Skeletal muscle satellite cell (primary cell): ENCODE measurements around the gene MAPKAP1.

ENCODE experiments used
- H3K27me3 ChIP-seq: 2 replicates; pipeline ENCODE4 v1.7.0; 2013; ENCODE audit warnings: low read length; ENCODE audit not compliant: control insufficient read depth, insufficient read depth
- H3K36me3 ChIP-seq: 2 replicates; pipeline ENCODE4 v1.7.0; 2013; ENCODE audit warnings: mild to moderate bottlenecking, control low read depth, low read length; ENCODE audit not compliant: insufficient read depth
- H3K4me1 ChIP-seq: 2 replicates; pipeline ENCODE4 v1.7.0; 2013; ENCODE audit warnings: low read length; ENCODE audit not compliant: control insufficient read depth, insufficient read depth
- H3K4me2 ChIP-seq: 2 replicates; pipeline ENCODE4 v1.7.0; 2013; ENCODE audit warnings: mild to moderate bottlenecking, low read length
- H3K4me3 ChIP-seq: 2 replicates; pipeline ENCODE4 v1.7.0; 2013; ENCODE audit warnings: low read length
- H3K9ac ChIP-seq: 2 replicates; pipeline ENCODE4 v1.7.0; 2013; ENCODE audit warnings: mild to moderate bottlenecking, low read depth, low read length, moderate library complexity
- H3K9me3 ChIP-seq: replicated peaks from 2 replicates; pipeline ENCODE4 v1.7.0; 2013; ENCODE audit warnings: mild to moderate bottlenecking, control low read depth, low read length

MAPKAP1 gene

GRCh38 chr9:125515281-125515680 is 191.7 kb downstream of the MAPKAP1 start:
- Histone ChIP-seq H3K9ac (no peak overlapping the region), H3K9me3 (no peaks in the 10 kb centered on the region), H3K4me1 (peaks cover 26% of the 10 kb centered on the region), H3K4me2 (no peak overlapping the region), H3K4me3 (no peak overlapping the region), H3K27me3 (no peaks in the 10 kb centered on the region), H3K36me3 (peaks cover 2% of the 10 kb centered on the region)

DNA sequence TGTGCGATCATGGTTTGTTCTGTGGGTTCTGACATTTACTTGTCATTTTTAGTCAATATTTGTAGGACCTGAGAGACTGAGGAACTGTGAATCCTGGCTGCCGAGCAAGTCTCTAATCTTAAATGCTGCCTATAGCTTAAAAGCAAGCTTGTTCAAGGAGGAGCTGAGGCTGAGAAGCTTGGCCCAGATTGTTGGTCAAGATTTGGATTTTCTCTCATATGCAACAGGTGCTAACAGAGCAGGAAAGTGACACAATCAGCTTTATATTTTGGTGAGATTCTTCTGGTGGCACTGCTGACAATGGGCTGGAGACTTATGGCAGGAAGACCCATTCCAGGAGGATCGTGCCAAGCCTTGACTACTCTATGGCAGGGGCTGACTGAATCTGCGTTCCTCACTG is 192.5 kb downstream of the MAPKAP1 start:
- no peak overlapping the region for H3K4me2 ChIP-seq
- H3K4me3 ChIP-seq: no peak overlapping the region
- H3K27me3 ChIP-seq: no peaks in the 10 kb centered on the region
- H3K4me1 ChIP-seq: peaks cover 28% of the 10 kb centered on the region
- no peaks in the 10 kb centered on the region for H3K9me3 ChIP-seq
- H3K36me3 ChIP-seq: no peaks in the 10 kb centered on the region
- no peak overlapping the region for H3K9ac ChIP-seq

DNA sequence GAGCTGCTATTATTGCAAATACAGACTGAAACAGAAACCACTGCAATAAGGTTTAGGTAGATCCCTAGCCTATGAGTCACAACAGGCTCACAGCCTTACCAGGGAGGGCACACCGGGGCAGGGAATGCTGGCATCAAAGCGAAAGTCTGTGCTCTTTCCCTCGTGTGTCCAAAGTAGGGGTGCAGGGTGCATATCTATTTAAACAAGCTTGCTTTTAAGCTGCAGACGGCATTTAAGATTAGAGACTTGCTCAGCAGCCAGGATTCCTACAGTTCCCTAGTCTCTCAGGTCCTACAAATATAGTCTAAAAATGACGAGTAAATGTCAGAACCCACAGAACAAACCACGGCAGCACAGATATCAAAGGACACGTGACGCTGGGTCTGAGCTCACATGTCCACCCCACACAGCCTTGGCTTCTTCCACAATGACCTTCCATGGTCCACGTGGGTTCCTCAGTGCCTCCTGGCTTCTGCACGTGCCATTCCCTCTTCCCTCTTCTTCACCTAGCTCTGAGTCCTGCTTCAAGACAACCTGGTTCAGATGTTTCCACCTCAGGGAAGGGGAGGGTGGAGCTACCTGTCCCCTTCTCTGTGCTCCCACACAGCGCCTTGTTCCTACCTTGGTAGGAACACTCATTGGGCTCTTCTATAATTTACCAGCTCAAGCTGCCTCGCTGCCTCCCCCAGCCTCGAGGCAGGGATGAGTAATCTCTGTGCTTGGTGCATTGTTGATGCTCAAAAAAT is 193.2 kb downstream of the MAPKAP1 start:
- Histone ChIP-seq H3K27me3 (no peaks in the 10 kb centered on the region), H3K9me3 (no peaks in the 10 kb centered on the region), H3K4me2 (peak overlapping the region; percentile 55), H3K4me1 (peaks cover 33% of the 10 kb centered on the region), H3K9ac (no peak overlapping the region), H3K36me3 (no peaks in the 10 kb centered on the region), H3K4me3 (peak overlapping the region; percentile 31)

- no peak overlapping the region for H3K4me3 ChIP-seq
- H3K9me3 ChIP-seq: no peaks in the 10 kb centered on the region
- no peaks in the 10 kb centered on the region for H3K27me3 ChIP-seq
- no peak overlapping the region for H3K9ac ChIP-seq
- no peaks in the 10 kb centered on the region for H3K36me3 ChIP-seq
- peaks cover 33% of the 10 kb centered on the region for H3K4me1 ChIP-seq
- H3K4me2 ChIP-seq: peak overlapping the region; percentile 55
Measured at GRCh38 chr9:125513303-125513667, 193.7 kb downstream of the MAPKAP1 start.

GRCh38 chr9:125511789-125512660 is 195.0 kb downstream of the MAPKAP1 start:
- no peaks in the 10 kb centered on the region for H3K9me3 ChIP-seq
- H3K4me3 ChIP-seq: no peak overlapping the region
- H3K9ac ChIP-seq: no peak overlapping the region
- no peaks in the 10 kb centered on the region for H3K36me3 ChIP-seq
- peaks cover 33% of the 10 kb centered on the region for H3K4me1 ChIP-seq
- no peak overlapping the region for H3K4me2 ChIP-seq
- no peaks in the 10 kb centered on the region for H3K27me3 ChIP-seq

GRCh38 chr9:125510980-125511379 is 196.0 kb downstream of the MAPKAP1 start:
- Histone ChIP-seq H3K36me3 (peaks cover 3% of the 10 kb centered on the region), H3K27me3 (no peaks in the 10 kb centered on the region), H3K9me3 (no peaks in the 10 kb centered on the region), H3K4me1 (peaks cover 33% of the 10 kb centered on the region), H3K4me3 (no peak overlapping the region), H3K9ac (no peak overlapping the region), H3K4me2 (no peak overlapping the region)

GRCh38 chr9:125509476-125509875 is 197.5 kb downstream of the MAPKAP1 start:
- Histone ChIP-seq H3K9me3 (no peaks in the 10 kb centered on the region), H3K27me3 (no peaks in the 10 kb centered on the region), H3K4me2 (no peak overlapping the region), H3K4me3 (no peak overlapping the region), H3K36me3 (peaks cover 4% of the 10 kb centered on the region), H3K4me1 (peaks cover 33% of the 10 kb centered on the region), H3K9ac (no peak overlapping the region)

DNA sequence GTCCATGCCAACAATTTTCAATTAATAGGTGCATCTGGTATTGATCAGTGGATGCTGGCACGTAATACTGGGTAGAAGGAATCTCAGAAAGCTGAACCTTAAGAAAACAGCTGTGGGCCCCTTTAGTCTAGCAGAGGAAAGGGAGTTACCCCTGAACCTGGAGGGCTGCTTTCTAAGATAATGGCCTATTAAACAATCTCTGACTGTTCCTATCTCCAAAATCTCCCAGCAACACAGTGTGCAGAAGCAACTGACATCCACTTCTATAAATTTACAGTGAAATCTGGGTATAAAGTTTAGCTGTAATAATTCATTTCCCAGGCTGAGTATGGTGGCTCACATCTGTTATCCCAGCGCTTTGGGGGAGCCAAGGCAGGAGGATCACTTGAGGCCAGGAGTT is 198.8 kb downstream of the MAPKAP1 start:
- H3K9me3 ChIP-seq: no peaks in the 10 kb centered on the region
- H3K4me3 ChIP-seq: no peak overlapping the region
- peaks cover 22% of the 10 kb centered on the region for H3K4me1 ChIP-seq
- peaks cover 8% of the 10 kb centered on the region for H3K36me3 ChIP-seq
- H3K9ac ChIP-seq: no peak overlapping the region
- H3K27me3 ChIP-seq: no peaks in the 10 kb centered on the region
- H3K4me2 ChIP-seq: no peak overlapping the region

- Histone ChIP-seq H3K27me3 (no peaks in the 10 kb centered on the region), H3K36me3 (peaks cover 8% of the 10 kb centered on the region), H3K4me1 (peaks cover 16% of the 10 kb centered on the region), H3K4me3 (no peak overlapping the region), H3K4me2 (no peak overlapping the region), H3K9me3 (no peaks in the 10 kb centered on the region), H3K9ac (no peak overlapping the region)
Measured at GRCh38 chr9:125507226-125507625, 199.8 kb downstream of the MAPKAP1 start.

- Histone ChIP-seq H3K9ac (no peak overlapping the region), H3K36me3 (peaks cover 8% of the 10 kb centered on the region), H3K27me3 (no peaks in the 10 kb centered on the region), H3K4me1 (peaks cover 8% of the 10 kb centered on the region), H3K9me3 (no peaks in the 10 kb centered on the region), H3K4me3 (no peak overlapping the region), H3K4me2 (no peak overlapping the region)
Measured at GRCh38 chr9:125505988-125506438, 201.0 kb downstream of the MAPKAP1 start.

DNA sequence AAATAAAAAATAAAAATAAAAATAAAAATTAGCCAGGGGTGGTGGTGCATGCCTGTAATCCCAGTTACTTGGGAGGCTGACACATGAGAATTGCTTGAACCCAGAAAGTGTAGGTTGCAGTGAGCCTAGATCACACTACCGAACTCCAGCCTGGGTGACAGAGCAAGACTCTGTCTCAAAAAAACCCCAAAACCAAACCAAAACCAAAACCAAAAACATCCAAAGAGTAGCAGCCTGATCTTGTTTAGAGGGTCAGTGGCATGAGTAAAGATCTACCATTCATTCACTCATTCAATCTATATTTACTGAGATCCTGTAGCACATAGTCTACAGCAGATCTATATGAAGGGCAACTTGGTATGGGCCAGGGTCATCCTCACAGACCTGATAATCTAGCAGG is 202.4 kb downstream of the MAPKAP1 start:
- Histone ChIP-seq H3K4me1 (peaks cover 7% of the 10 kb centered on the region), H3K4me3 (no peak overlapping the region), H3K4me2 (no peak overlapping the region), H3K36me3 (peaks cover 8% of the 10 kb centered on the region), H3K9me3 (no peaks in the 10 kb centered on the region), H3K9ac (no peak overlapping the region), H3K27me3 (no peaks in the 10 kb centered on the region)
